ENCODE data around the gene SERPINA6. TPM values are rescaled to one million over a fixed set of nuclear protein-coding genes. Genes with fewer than 3 reads are reported as not detected.
A peak's percentile ranks its signal among the peaks of the same experiment; 100 is the strongest.
"Not testable (repeated sequence)": the region's sequence is repeated elsewhere in the genome, so short reads cannot be mapped to it uniquely, and the experiment has no call there.

The SERPINA6 gene
- total RNA-seq, 1 experiment from 2014 or later: 4.5 TPM

DNA sequence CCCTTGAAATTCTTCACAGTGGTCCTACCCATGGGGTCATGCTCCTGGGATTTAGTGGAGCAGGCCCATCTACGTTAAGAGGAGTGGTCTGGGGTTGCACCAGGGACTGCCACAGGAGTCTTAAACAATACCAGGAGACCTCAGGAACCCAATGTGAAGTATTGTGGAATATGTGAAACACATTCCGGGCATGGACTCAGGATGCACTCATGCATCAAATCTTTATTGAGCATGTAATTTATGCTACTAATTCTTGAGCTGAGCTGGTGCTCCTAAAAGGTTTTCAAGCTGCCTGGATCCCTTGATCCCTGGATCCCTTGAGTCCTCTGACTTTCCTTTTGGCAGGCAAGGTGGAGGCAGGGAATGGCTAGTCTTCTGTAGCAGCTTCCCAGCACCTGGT is 38.9 kb downstream of the SERPINA6 start:
- CTCF ChIA-PET: no interaction called here
- TF ChIP-seq, protein P1, sequence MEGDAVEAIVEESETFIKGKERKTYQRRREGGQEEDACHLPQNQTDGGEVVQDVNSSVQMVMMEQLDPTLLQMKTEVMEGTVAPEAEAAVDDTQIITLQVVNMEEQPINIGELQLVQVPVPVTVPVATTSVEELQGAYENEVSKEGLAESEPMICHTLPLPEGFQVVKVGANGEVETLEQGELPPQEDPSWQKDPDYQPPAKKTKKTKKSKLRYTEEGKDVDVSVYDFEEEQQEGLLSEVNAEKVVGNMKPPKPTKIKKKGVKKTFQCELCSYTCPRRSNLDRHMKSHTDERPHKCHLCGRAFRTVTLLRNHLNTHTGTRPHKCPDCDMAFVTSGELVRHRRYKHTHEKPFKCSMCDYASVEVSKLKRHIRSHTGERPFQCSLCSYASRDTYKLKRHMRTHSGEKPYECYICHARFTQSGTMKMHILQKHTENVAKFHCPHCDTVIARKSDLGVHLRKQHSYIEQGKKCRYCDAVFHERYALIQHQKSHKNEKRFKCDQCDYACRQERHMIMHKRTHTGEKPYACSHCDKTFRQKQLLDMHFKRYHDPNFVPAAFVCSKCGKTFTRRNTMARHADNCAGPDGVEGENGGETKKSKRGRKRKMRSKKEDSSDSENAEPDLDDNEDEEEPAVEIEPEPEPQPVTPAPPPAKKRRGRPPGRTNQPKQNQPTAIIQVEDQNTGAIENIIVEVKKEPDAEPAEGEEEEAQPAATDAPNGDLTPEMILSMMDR (IDR thresholded peaks at IDR 0.05; ENCODE audit: unreplicated experiment): no peak
- BruUV-seq (replicated peaks): no TSS peak
- intact Hi-C loops (cut with micrococcal nuclease; ENCODE audit: unreplicated experiment): no loop called here
- Mint-ChIP-seq H3K9me3 (ENCODE audit: low read depth, unreplicated experiment) (no peaks in the 10 kb centered on the region), H3K27ac (ENCODE audit: unreplicated experiment) (no peak overlapping the region), H3K27me3 (ENCODE audit: unreplicated experiment) (peaks cover 20% of the 10 kb centered on the region), H3K4me1 (ENCODE audit: low read depth, unreplicated experiment) (no peaks in the 10 kb centered on the region), H3K4me3 (ENCODE audit: low read depth, unreplicated experiment) (no peak overlapping the region), H3K36me3 (ENCODE audit: insufficient read depth, unreplicated experiment) (no peaks in the 10 kb centered on the region)
- no peak for DNase-seq

GRCh38 chr14:94282991-94283723 is 40.0 kb downstream of the SERPINA6 start:
- Mint-ChIP-seq H3K36me3 (ENCODE audit: insufficient read depth, unreplicated experiment) (no peaks in the 10 kb centered on the region), H3K9me3 (ENCODE audit: low read depth, unreplicated experiment) (no peaks in the 10 kb centered on the region), H3K4me1 (ENCODE audit: low read depth, unreplicated experiment) (no peaks in the 10 kb centered on the region), H3K27ac (ENCODE audit: unreplicated experiment) (no peak overlapping the region), H3K4me3 (ENCODE audit: low read depth, unreplicated experiment) (no peak overlapping the region), H3K27me3 (ENCODE audit: unreplicated experiment) (peaks cover 14% of the 10 kb centered on the region)
- TF ChIP-seq, protein P1 (IDR thresholded peaks at IDR 0.05; ENCODE audit: unreplicated experiment): no peak
- intact Hi-C loops (cut with micrococcal nuclease; ENCODE audit: unreplicated experiment): no loop called here
- no peak for DNase-seq
- no TSS peak for BruUV-seq (replicated peaks)
- CTCF ChIA-PET: no interaction called here

DNA sequence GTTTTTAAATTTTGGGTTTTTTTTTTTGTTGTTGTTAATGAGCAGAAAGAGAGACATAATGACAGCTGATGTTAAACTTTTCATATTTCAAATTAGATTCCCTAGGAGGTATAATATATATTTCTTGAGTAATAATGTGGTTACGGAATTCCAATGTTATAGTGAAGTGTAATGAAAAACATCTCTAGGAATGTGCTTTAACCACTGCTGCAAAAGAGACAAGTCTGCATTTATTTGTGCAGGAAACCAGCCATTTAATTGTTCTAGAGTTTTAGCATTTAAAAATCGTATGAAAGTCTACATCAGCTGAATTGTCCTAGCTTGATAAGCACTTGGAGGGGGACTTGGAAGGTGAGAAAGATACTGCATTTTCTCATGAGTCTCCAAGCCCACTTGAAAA is 44.4 kb downstream of the SERPINA6 start:
- Mint-ChIP-seq H3K27me3 (ENCODE audit: unreplicated experiment) (no peaks in the 10 kb centered on the region), H3K9me3 (ENCODE audit: low read depth, unreplicated experiment) (no peaks in the 10 kb centered on the region), H3K36me3 (ENCODE audit: insufficient read depth, unreplicated experiment) (no peaks in the 10 kb centered on the region), H3K4me3 (ENCODE audit: low read depth, unreplicated experiment) (no peak overlapping the region), H3K27ac (ENCODE audit: unreplicated experiment) (no peak overlapping the region), H3K4me1 (ENCODE audit: low read depth, unreplicated experiment) (no peaks in the 10 kb centered on the region)
- DNase-seq: no peak
- CTCF ChIA-PET: interaction anchor here (0.5 kb wide), 1 partner anchor 645 kb away, joined by 3 read pairs; no protein-coding TSS in a partner anchor
- BruUV-seq (replicated peaks): no TSS peak
- TF ChIP-seq, protein P1 (IDR thresholded peaks at IDR 0.05; ENCODE audit: unreplicated experiment): no peak
- intact Hi-C loops (cut with micrococcal nuclease; ENCODE audit: unreplicated experiment): no loop called here

DNA sequence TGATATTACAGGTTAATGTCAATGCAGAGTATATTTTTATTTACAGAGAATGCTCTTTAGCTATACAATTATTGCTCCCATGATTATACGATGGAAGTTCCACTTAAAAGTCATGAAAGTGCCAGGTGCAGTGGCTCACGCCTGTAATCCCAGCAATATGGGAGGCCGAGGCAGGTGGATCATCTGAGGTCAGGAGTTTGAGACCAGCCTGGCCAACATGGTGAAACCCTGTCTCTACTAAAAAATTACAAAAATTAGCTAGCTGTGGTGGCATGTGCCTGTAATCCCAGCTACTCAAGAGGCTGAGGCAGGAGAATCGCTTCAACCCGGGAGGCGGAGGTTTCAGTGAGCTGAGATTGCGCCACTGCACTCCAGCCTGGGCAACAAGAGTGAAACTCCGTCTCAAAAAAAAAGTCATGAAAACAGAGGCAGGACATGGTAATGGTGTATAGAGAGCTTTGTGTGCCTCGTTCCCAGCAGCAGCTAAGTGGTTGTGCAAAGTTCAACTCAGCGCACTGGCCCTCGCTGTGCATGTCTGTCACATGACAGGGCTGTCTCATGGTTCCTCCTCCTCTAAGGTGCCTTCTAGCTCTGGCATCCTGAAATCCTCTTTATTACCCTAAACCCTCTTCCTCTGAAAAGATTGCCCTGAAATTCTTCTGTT is 46.1 kb downstream of the SERPINA6 start:
- H3K27me3 Mint-ChIP-seq (ENCODE audit: unreplicated experiment); H3K4me3 Mint-ChIP-seq (ENCODE audit: low read depth, unreplicated experiment); CTCF ChIA-PET; H3K4me1 Mint-ChIP-seq (ENCODE audit: low read depth, unreplicated experiment); H3K27ac Mint-ChIP-seq (ENCODE audit: unreplicated experiment); DNase-seq; BruUV-seq (replicated peaks); H3K9me3 Mint-ChIP-seq (ENCODE audit: low read depth, unreplicated experiment); intact Hi-C loops (cut with micrococcal nuclease; ENCODE audit: unreplicated experiment); H3K36me3 Mint-ChIP-seq (ENCODE audit: insufficient read depth, unreplicated experiment): not testable (repeated sequence)

GRCh38 chr14:94269156-94269555 is 54.0 kb downstream of the SERPINA6 start:
- TF ChIP-seq, protein P1 (IDR thresholded peaks at IDR 0.05; ENCODE audit: unreplicated experiment): no peak
- H3K4me1 Mint-ChIP-seq (ENCODE audit: low read depth, unreplicated experiment): peaks cover 12% of the 10 kb centered on the region
- BruUV-seq (replicated peaks): no TSS peak
- no peaks in the 10 kb centered on the region for H3K9me3 Mint-ChIP-seq (ENCODE audit: low read depth, unreplicated experiment)
- intact Hi-C loops (cut with micrococcal nuclease; ENCODE audit: unreplicated experiment): no loop called here
- peak; percentile 30 for DNase-seq
- H3K27me3 Mint-ChIP-seq (ENCODE audit: unreplicated experiment): no peaks in the 10 kb centered on the region
- H3K27ac Mint-ChIP-seq (ENCODE audit: unreplicated experiment): peak overlapping the region; percentile 22
- H3K4me3 Mint-ChIP-seq (ENCODE audit: low read depth, unreplicated experiment): peak overlapping the region; percentile 31
- no peaks in the 10 kb centered on the region for H3K36me3 Mint-ChIP-seq (ENCODE audit: insufficient read depth, unreplicated experiment)
- CTCF ChIA-PET: interaction anchor here (0.5 kb wide), 1 partner anchor 77 kb away, joined by 3 read pairs; no protein-coding TSS in a partner anchor

GRCh38 chr14:94268582-94268981 is 54.6 kb downstream of the SERPINA6 start:
- DNase-seq; CTCF ChIA-PET; intact Hi-C loops (cut with micrococcal nuclease; ENCODE audit: unreplicated experiment); H3K27ac Mint-ChIP-seq (ENCODE audit: unreplicated experiment); H3K4me3 Mint-ChIP-seq (ENCODE audit: low read depth, unreplicated experiment); H3K36me3 Mint-ChIP-seq (ENCODE audit: insufficient read depth, unreplicated experiment); H3K9me3 Mint-ChIP-seq (ENCODE audit: low read depth, unreplicated experiment); BruUV-seq (replicated peaks); H3K27me3 Mint-ChIP-seq (ENCODE audit: unreplicated experiment): not testable (repeated sequence)
- H3K4me1 Mint-ChIP-seq (ENCODE audit: low read depth, unreplicated experiment): peaks cover 12% of the 10 kb centered on the region

All from Calu3 (cell line).